ENCODE data around the gene CBLB. TPM values are rescaled to one million over a fixed set of nuclear protein-coding genes. Genes with fewer than 3 reads are reported as not detected.

Gene CBLB
- total and polyA plus RNA-seq, 8 donors = 5.3 to 23.3 (median 10.4) TPM

- DNase-seq (no peak), FAIRE-seq (no peak), ATAC-seq (no peak)
- Histone ChIP-seq H3K9me3 (no peaks in the 10 kb centered on the region), H3K4me3 (no peak overlapping the region), H3K27me3 (no peaks in the 10 kb centered on the region), H3K4me1 (no peaks in the 10 kb centered on the region), H3K27ac (no peak overlapping the region), H3K36me3 (no peaks in the 10 kb centered on the region)
- intact Hi-C loops (cut with DNase I) = no loop called here
- TF ChIP-seq CTCF (IDR thresholded peaks at IDR 0.05) = no peak
- WGBS, 2 donors = 89 to 92% methylated on average over 2 of the region's 2 CpGs
Observed at GRCh38 chr3:105639131-105639530, 229.7 kb downstream of the CBLB start.

GRCh38 chr3:105634708-105635107 lies 234.1 kb downstream of the CBLB start:
- ATAC-seq = no peak
- Histone ChIP-seq H3K27ac (no peak overlapping the region), H3K36me3 (no peaks in the 10 kb centered on the region), H3K27me3 (no peaks in the 10 kb centered on the region), H3K4me3 (no peak overlapping the region), H3K4me1 (no peaks in the 10 kb centered on the region), H3K9me3 (no peaks in the 10 kb centered on the region)
- no peak for FAIRE-seq
- WGBS, 2 donors = 75 to 81% methylated on average over 5 of the region's 5 CpGs
- no peak for TF ChIP-seq CTCF (IDR thresholded peaks at IDR 0.05)
- DNase-seq = no peak
- intact Hi-C loops (cut with DNase I) = no loop called here

- H3K9me3 ChIP-seq = no peaks in the 10 kb centered on the region
- no peaks in the 10 kb centered on the region for H3K4me1 ChIP-seq
- no peak for TF ChIP-seq CTCF (IDR thresholded peaks at IDR 0.05)
- no peak for FAIRE-seq
- intact Hi-C loops (cut with DNase I) = no loop called here
- H3K4me3 ChIP-seq = no peak overlapping the region
- H3K36me3 ChIP-seq = no peaks in the 10 kb centered on the region
- H3K27ac ChIP-seq = no peak overlapping the region
- no peak for DNase-seq
- ATAC-seq = no peak
- no peaks in the 10 kb centered on the region for H3K27me3 ChIP-seq
Observed at GRCh38 chr3:105629718-105630117, 239.1 kb downstream of the CBLB start.

GRCh38 chr3:105626739-105627138 lies 242.1 kb downstream of the CBLB start:
- 90 to 95% methylated on average over 5 of the region's 5 CpGs for WGBS, 2 donors
- no peak for FAIRE-seq
- no peak for DNase-seq
- H3K27ac ChIP-seq = no peak overlapping the region
- no peaks in the 10 kb centered on the region for H3K4me1 ChIP-seq
- no peaks in the 10 kb centered on the region for H3K36me3 ChIP-seq
- no peak for ATAC-seq
- no peaks in the 10 kb centered on the region for H3K9me3 ChIP-seq
- intact Hi-C loops (cut with DNase I) = no loop called here
- H3K4me3 ChIP-seq = no peak overlapping the region
- TF ChIP-seq CTCF (IDR thresholded peaks at IDR 0.05) = no peak
- no peaks in the 10 kb centered on the region for H3K27me3 ChIP-seq

GRCh38 chr3:105622169-105622568 lies 246.6 kb downstream of the CBLB start:
- no peak for ATAC-seq
- Histone ChIP-seq H3K9me3 (no peaks in the 10 kb centered on the region), H3K4me1 (no peaks in the 10 kb centered on the region), H3K36me3 (no peaks in the 10 kb centered on the region), H3K27ac (no peak overlapping the region), H3K27me3 (no peaks in the 10 kb centered on the region), H3K4me3 (no peak overlapping the region)
- intact Hi-C loops (cut with DNase I) = no loop called here
- no peak for TF ChIP-seq CTCF (IDR thresholded peaks at IDR 0.05)
- no peak for FAIRE-seq
- DNase-seq = no peak
